Esophagus squamous epithelium (tissue), 5 donors: Measurements from ENCODE around the gene ITCH. TPM values are rescaled to one million over a fixed set of nuclear protein-coding genes. Genes with fewer than 3 reads are reported as not detected.
A peak's percentile ranks its signal among the peaks of the same experiment; 100 is the strongest.

Experiments used
- DNase-seq: peaks from one replicate; lab custom pipeline; 2025; lab: John Stamatoyannopoulos, UW
- H3K27ac ChIP-seq, 4 donors: fragments of 200-600 bp; sonication (generic); one replicate each; pipeline ENCODE4 v1.5.1; 2016 to 2019; ENCODE audit warnings: mild to moderate bottlenecking in 1 of 4
- H3K27me3 ChIP-seq, 4 donors: fragments of 200-600 bp; sonication (generic); 1 replicate in 3 of 4; 2 replicates in 1 of 4; pipeline versions ENCODE4 v1.5.1 to v1.6.0; 2017 to 2021; ENCODE audit warnings: antibody characterized with exemption in 1 of 4
- H3K36me3 ChIP-seq, 3 donors: fragments of 200-600 bp; sonication (generic); one replicate each; pipeline ENCODE4 v1.5.1; 2016 to 2019
- H3K4me1 ChIP-seq, 3 donors: fragments of 200-600 bp; sonication (generic); one replicate each; pipeline ENCODE4 v1.5.1; 2017 to 2019
- H3K4me3 ChIP-seq, 4 donors: fragments of 200-600 bp; sonication (generic); 1 replicate in 3 of 4; 2 replicates in 1 of 4; pipeline ENCODE4 v1.5.1; 2016 to 2019; ENCODE audit warnings: mild to moderate bottlenecking in 2 of 4, moderate library complexity in 1 of 4
- H3K9me3 ChIP-seq, 3 donors: fragments of 200-600 bp; sonication (generic); one replicate each; pipeline ENCODE4 v1.5.1; 2016 to 2019
- CTCF ChIP-seq, 6 experiments: fragments of 450-650 bp in 4 of 6; fragments of 200-600 bp in 2 of 6; sonication (generic) in 2 of 6; IDR thresholded peaks; one replicate each; pipeline ENCODE4 v1.5.1; 2016 to 2019; ENCODE audit warnings: antibody characterized with exemption in 6 of 6, mild to moderate bottlenecking in 4 of 6, moderate library complexity in 4 of 6
- POLR2A ChIP-seq, 4 donors: fragments of 450-650 bp; IDR thresholded peaks; one replicate each; pipeline ENCODE4 v1.6.1; 2017; ENCODE audit warnings: antibody characterized with exemption in 4 of 4, mild to moderate bottlenecking in 4 of 4, moderate library complexity in 3 of 4
- WGBS, 2 donors: methylation state at CpG; one replicate each; pipeline ENCODE4 v1.1.5; 2018; 5-methylcytosine and 5-hydroxymethylcytosine counted together
- intact Hi-C: fragments of 100-400 bp; cut with DNase I; formaldehyde crosslinking; loops from one replicate; pipeline ENCODE4 v1.15.0; 2022
- total RNA-seq, 4 donors: library from RNA; depleted of rRNA; stranded (reverse); fragments of >200 nt; gene quantifications; one replicate each; pipeline ENCODE4 v1.1.0, GENCODE V29; 2016
- donor health status: DM: yes; HTN: yes; CAD: no.

The ITCH gene
- total RNA-seq, 4 donors from 2014 or later, result 45.9 to 67.9 (median 54.5) TPM

DNA sequence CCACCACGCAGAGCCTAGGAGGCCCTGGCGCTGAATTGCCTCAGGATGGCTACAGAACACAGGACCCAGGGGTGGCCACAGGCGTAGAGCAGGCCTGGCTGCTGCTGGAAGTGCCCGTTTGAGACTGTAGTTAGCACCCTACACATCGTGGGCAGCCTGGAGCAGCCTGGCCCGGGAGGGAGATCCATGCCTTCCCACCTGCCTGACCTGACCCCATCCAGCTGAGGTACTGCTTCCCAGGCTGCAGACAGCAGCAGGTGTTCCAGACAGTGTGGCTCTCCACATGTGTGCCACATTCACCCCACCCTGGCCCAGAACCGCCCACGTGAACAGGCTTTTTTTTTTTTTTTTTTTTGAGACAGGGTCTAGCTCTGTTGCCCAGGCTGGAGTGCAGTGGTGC is 174.6 kb downstream of the ITCH start:
- H3K4me3 ChIP-seq, result no peak overlapping the region
- no peaks in the 10 kb centered on the region for H3K9me3 ChIP-seq
- intact Hi-C loops, result no loop called here
- H3K36me3 ChIP-seq, result peaks cover 32 to 98% (median 49%) of the 10 kb centered on the region in 3 donors
- TF ChIP-seq CTCF (IDR thresholded peaks at IDR 0.05) (no peak), POLR2A (IDR thresholded peaks at IDR 0.05) (no peak)
- no peak for DNase-seq
- 74 to 80% methylated on average over 2 to 8 of the region's 8 CpGs for WGBS, 2 donors
- H3K27ac ChIP-seq, result no peak overlapping the region
- H3K27me3 ChIP-seq, result no peaks in the 10 kb centered on the region
- H3K4me1 ChIP-seq, result peaks cover 0 to 5% (median 0%) of the 10 kb centered on the region in 3 donors

DNA sequence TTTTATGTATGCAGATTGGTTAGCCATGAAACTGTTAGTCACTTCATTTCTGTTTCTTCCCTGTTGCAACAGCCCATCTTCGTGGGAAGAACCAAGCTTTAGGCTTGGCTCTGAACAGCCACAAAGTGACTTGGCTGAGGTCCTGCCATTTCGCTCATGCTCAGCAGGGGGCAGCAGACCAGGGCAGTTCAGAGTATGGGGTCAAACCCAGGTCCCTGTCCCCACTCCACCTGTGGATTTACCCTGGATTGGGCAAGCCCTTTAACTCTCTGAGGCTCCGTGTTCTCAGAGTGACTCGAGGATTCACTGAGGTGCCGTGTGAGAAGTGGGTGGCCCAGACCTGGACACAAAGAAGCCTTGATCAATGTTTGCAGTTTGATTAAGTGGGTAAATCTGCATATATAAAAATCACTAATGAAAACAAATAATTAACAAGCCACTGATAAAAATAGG is 175.6 kb downstream of the ITCH start:
- TF ChIP-seq CTCF (IDR thresholded peaks at IDR 0.05), result peak; percentile 49 to 77 (median 70)
- TF ChIP-seq POLR2A (IDR thresholded peaks at IDR 0.05), result no peak
- H3K4me3 ChIP-seq, result no peak overlapping the region
- H3K9me3 ChIP-seq, result no peaks in the 10 kb centered on the region
- peaks cover 28 to 91% (median 43%) of the 10 kb centered on the region in 3 donors for H3K36me3 ChIP-seq
- no peaks in the 10 kb centered on the region for H3K27me3 ChIP-seq
- no peaks in the 10 kb centered on the region for H3K4me1 ChIP-seq
- intact Hi-C loops, result no loop called here
- 29 to 58% methylated on average over 4 of the region's 5 CpGs for WGBS, 2 donors
- no peak for DNase-seq
- peak overlapping the region in 1 of 4 donors; percentile 13 for H3K27ac ChIP-seq

- peaks cover 17 to 80% (median 38%) of the 10 kb centered on the region in 3 donors for H3K36me3 ChIP-seq
- intact Hi-C loops, result no loop called here
- H3K27ac ChIP-seq, result no peak overlapping the region
- no peaks in the 10 kb centered on the region for H3K9me3 ChIP-seq
- no peak for TF ChIP-seq CTCF (IDR thresholded peaks at IDR 0.05)
- TF ChIP-seq POLR2A (IDR thresholded peaks at IDR 0.05), result no peak
- WGBS, 2 donors, result 90 to 94% methylated on average over 6 to 8 of the region's 8 CpGs
- no peaks in the 10 kb centered on the region for H3K27me3 ChIP-seq
- H3K4me1 ChIP-seq, result peaks cover 0 to 7% (median 7%) of the 10 kb centered on the region in 3 donors
- no peak overlapping the region for H3K4me3 ChIP-seq
- no peak for DNase-seq
Observed at GRCh38 chr20:34539756-34540155, 176.7 kb downstream of the ITCH start.

DNA sequence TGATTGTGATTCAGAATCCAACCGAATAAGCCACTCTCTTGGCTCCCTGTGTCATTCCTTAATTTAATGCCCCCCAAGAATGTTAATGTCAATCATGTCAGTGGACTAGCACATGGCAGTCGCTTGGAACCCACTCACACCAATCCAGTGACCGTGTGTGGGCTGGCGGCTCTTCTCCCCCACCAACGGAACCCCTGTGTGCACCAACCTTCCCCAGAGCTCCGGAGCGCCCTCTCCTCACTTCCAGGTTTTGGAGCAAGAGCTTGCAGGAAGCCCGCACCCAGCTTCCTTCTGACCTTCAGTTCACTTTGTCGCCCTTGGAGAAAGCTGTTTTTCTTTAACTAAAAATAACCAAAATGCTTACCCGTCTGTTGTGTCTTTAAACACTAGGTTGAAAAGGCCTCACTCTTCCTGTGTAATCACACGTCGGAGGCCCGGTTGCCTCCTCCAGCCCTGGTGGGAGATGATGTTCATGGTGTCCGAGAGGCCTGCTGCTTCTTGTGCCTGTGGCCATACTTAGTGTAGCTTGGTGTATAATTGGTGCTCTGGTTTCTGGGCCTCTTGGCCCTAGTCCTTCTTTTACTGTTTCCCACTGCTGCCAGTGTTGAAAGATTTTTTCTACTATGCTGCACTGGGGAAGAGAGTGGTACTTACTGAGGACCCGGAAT is 177.7 kb downstream of the ITCH start:
- Histone ChIP-seq H3K9me3 (no peaks in the 10 kb centered on the region), H3K27ac (peak overlapping the region in 1 of 4 donors; percentile 29), H3K4me1 (peaks cover 0 to 7% (median 7%) of the 10 kb centered on the region in 3 donors), H3K4me3 (no peak overlapping the region), H3K27me3 (no peaks in the 10 kb centered on the region), H3K36me3 (peaks cover 7 to 70% (median 28%) of the 10 kb centered on the region in 3 donors)
- intact Hi-C loops, result no loop called here
- TF ChIP-seq CTCF (IDR thresholded peaks at IDR 0.05) (no peak), POLR2A (IDR thresholded peaks at IDR 0.05) (no peak)
- 80 to 93% methylated on average over 14 to 15 of the region's 15 CpGs for WGBS, 2 donors
- no peak for DNase-seq

DNA sequence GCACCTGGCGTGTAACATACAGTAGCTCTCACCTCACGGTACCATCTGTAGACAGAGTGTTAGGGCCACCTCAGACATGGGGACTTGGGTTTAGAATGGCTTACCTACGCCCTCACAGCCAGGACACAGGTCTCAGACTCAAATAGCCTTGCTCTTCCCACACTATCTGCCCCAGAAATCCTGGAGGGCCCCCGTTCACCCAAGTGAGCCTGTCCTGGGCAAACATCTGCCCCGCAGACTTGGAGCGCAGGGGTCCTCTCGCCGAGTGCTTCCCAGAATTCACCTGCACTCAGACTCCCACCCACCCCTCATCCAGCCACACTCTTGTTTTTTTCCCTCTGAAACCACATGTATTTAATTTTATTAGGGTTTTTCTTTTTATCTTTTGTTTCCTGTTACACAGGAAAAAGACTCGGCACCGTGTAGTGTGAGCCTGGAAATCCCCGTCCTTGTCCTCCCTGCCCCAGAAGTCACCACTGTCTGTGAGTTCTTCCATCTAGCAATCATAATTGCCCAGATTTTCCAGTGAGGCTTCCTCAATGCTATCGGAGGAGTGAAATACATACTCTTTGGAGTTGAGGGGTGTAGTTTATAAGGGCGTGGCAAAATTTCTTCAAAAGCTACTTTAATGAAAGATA is 178.3 kb downstream of the ITCH start:
- peaks cover under 1 to 64% (median 27%) of the 10 kb centered on the region in 3 donors for H3K36me3 ChIP-seq
- no peak overlapping the region for H3K4me3 ChIP-seq
- TF ChIP-seq CTCF (IDR thresholded peaks at IDR 0.05), result no peak
- no peak for TF ChIP-seq POLR2A (IDR thresholded peaks at IDR 0.05)
- peaks cover 0 to 7% (median 7%) of the 10 kb centered on the region in 3 donors for H3K4me1 ChIP-seq
- DNase-seq, result no peak
- no peaks in the 10 kb centered on the region for H3K9me3 ChIP-seq
- H3K27ac ChIP-seq, result peak overlapping the region in 1 of 4 donors; percentile 29
- intact Hi-C loops, result no loop called here
- 76 to 79% methylated on average over 12 to 13 of the region's 13 CpGs for WGBS, 2 donors
- no peaks in the 10 kb centered on the region for H3K27me3 ChIP-seq
